ENCODE data around the gene MEIOB. TPM values are rescaled to one million over a fixed set of nuclear protein-coding genes. Genes with fewer than 3 reads are reported as not detected.

MEIOB gene
- total RNA-seq, 1 donor from 2014 or later = 2.4 TPM

- no peaks in the 10 kb centered on the region for H3K9me3 Mint-ChIP-seq (ENCODE audit: unreplicated experiment)
- H3K4me1 Mint-ChIP-seq (ENCODE audit: low read depth, unreplicated experiment) = no peaks in the 10 kb centered on the region
- H3K27me3 Mint-ChIP-seq (ENCODE audit: unreplicated experiment) = peaks cover 15% of the 10 kb centered on the region
- no peak for DNase-seq
- no peak overlapping the region for H3K4me3 Mint-ChIP-seq (ENCODE audit: unreplicated experiment)
- TF ChIP-seq CTCF (IDR thresholded peaks at IDR 0.05; ENCODE audit: partially characterized antibody, unreplicated experiment) = no peak
- H3K27ac Mint-ChIP-seq (ENCODE audit: unreplicated experiment) = no peak overlapping the region
- no peaks in the 10 kb centered on the region for H3K36me3 Mint-ChIP-seq (ENCODE audit: unreplicated experiment)
These were observed 10.2 kb downstream of the MEIOB start for GRCh38 chr16:1861730-1862129.

GRCh38 chr16:1859650-1860049 is 12.3 kb downstream of the MEIOB start:
- DNase-seq = no peak
- no peaks in the 10 kb centered on the region for H3K36me3 Mint-ChIP-seq (ENCODE audit: unreplicated experiment)
- no peaks in the 10 kb centered on the region for H3K9me3 Mint-ChIP-seq (ENCODE audit: unreplicated experiment)
- no peaks in the 10 kb centered on the region for H3K4me1 Mint-ChIP-seq (ENCODE audit: low read depth, unreplicated experiment)
- no peak for TF ChIP-seq CTCF (IDR thresholded peaks at IDR 0.05; ENCODE audit: partially characterized antibody, unreplicated experiment)
- H3K4me3 Mint-ChIP-seq (ENCODE audit: unreplicated experiment) = no peak overlapping the region
- peaks cover 20% of the 10 kb centered on the region for H3K27me3 Mint-ChIP-seq (ENCODE audit: unreplicated experiment)
- no peak overlapping the region for H3K27ac Mint-ChIP-seq (ENCODE audit: unreplicated experiment)

- Mint-ChIP-seq H3K9me3 (ENCODE audit: unreplicated experiment) (no peaks in the 10 kb centered on the region), H3K27ac (ENCODE audit: unreplicated experiment) (no peak overlapping the region), H3K4me1 (ENCODE audit: low read depth, unreplicated experiment) (no peaks in the 10 kb centered on the region), H3K36me3 (ENCODE audit: unreplicated experiment) (no peaks in the 10 kb centered on the region), H3K27me3 (ENCODE audit: unreplicated experiment) (peaks cover 22% of the 10 kb centered on the region), H3K4me3 (ENCODE audit: unreplicated experiment) (no peak overlapping the region)
- no peak for DNase-seq
- TF ChIP-seq CTCF (IDR thresholded peaks at IDR 0.05; ENCODE audit: partially characterized antibody, unreplicated experiment) = no peak
These were observed 13.6 kb downstream of the MEIOB start for GRCh38 chr16:1858189-1858865.

- no peaks in the 10 kb centered on the region for H3K36me3 Mint-ChIP-seq (ENCODE audit: unreplicated experiment)
- no peak for DNase-seq
- no peaks in the 10 kb centered on the region for H3K4me1 Mint-ChIP-seq (ENCODE audit: low read depth, unreplicated experiment)
- no peak for TF ChIP-seq CTCF (IDR thresholded peaks at IDR 0.05; ENCODE audit: partially characterized antibody, unreplicated experiment)
- peaks cover 22% of the 10 kb centered on the region for H3K27me3 Mint-ChIP-seq (ENCODE audit: unreplicated experiment)
- no peak overlapping the region for H3K27ac Mint-ChIP-seq (ENCODE audit: unreplicated experiment)
- H3K4me3 Mint-ChIP-seq (ENCODE audit: unreplicated experiment) = no peak overlapping the region
- H3K9me3 Mint-ChIP-seq (ENCODE audit: unreplicated experiment) = no peaks in the 10 kb centered on the region
These were observed 14.4 kb downstream of the MEIOB start for GRCh38 chr16:1857433-1858097.

- no peaks in the 10 kb centered on the region for H3K9me3 Mint-ChIP-seq (ENCODE audit: unreplicated experiment)
- H3K27ac Mint-ChIP-seq (ENCODE audit: unreplicated experiment) = no peak overlapping the region
- peaks cover 10% of the 10 kb centered on the region for H3K27me3 Mint-ChIP-seq (ENCODE audit: unreplicated experiment)
- no peak for DNase-seq
- no peak overlapping the region for H3K4me3 Mint-ChIP-seq (ENCODE audit: unreplicated experiment)
- no peaks in the 10 kb centered on the region for H3K36me3 Mint-ChIP-seq (ENCODE audit: unreplicated experiment)
- no peak for TF ChIP-seq CTCF (IDR thresholded peaks at IDR 0.05; ENCODE audit: partially characterized antibody, unreplicated experiment)
- H3K4me1 Mint-ChIP-seq (ENCODE audit: low read depth, unreplicated experiment) = no peaks in the 10 kb centered on the region
These were observed 20.2 kb downstream of the MEIOB start for GRCh38 chr16:1851793-1852192.
